Stimulated activated CD8-positive, alpha-beta memory T cell treated with anti-CD3 and anti-CD28 coated beads, Interleukin-15, amount 100 ng/mL, for 24 hours (primary cell): ENCODE data around the gene POU2F3.

Source experiments
- DNase-seq: peaks from one replicate; pipeline ENCODE4 v3.0.0-alpha.2; 2020; ENCODE audit warnings: low read depth

The POU2F3 gene

GRCh38 chr11:120318906-120319305, 79.0 kb downstream of the POU2F3 start:
- no peak for DNase-seq

- DNase-seq, result no peak
Measured at GRCh38 chr11:120324932-120325810, 85.2 kb downstream of the POU2F3 start, which contains the start of gene TLCD5. Gene TLCD5, plus strand, starts transcription at chr11:120325299. Its CDS starts 2,143 bp downstream, at chr11:120327442.

DNA sequence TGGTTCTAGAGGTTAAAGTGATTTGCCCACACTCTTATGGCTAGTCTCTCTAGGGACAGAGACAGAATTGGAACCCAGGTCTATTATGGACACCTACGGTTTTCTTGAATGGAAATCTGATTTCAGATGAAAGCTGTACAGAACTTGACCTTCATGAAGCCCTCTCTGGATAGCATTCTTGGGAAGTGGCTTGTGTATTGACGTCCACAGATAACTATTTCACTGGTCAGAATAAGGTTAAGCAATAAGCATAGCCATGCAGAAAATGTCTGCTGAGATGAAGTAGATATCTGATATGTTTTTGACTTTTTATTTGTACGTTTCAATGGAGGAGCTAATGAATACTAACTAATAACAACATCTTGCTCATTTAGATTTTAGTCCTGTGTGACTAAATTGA, 86.3 kb downstream of the POU2F3 start:
- DNase-seq, result no peak

GRCh38 chr11:120326845-120327281, 86.9 kb downstream of the POU2F3 start:
- no peak for DNase-seq

GRCh38 chr11:120327311-120327710, 87.4 kb downstream of the POU2F3 start:
- DNase-seq, result no peak

- DNase-seq, result no peak
Measured at GRCh38 chr11:120329556-120329955, 89.6 kb downstream of the POU2F3 start.

- DNase-seq, result no peak
Measured at GRCh38 chr11:120330045-120330444, 90.1 kb downstream of the POU2F3 start.

GRCh38 chr11:120331301-120331996, 91.5 kb downstream of the POU2F3 start:
- no peak for DNase-seq

DNA sequence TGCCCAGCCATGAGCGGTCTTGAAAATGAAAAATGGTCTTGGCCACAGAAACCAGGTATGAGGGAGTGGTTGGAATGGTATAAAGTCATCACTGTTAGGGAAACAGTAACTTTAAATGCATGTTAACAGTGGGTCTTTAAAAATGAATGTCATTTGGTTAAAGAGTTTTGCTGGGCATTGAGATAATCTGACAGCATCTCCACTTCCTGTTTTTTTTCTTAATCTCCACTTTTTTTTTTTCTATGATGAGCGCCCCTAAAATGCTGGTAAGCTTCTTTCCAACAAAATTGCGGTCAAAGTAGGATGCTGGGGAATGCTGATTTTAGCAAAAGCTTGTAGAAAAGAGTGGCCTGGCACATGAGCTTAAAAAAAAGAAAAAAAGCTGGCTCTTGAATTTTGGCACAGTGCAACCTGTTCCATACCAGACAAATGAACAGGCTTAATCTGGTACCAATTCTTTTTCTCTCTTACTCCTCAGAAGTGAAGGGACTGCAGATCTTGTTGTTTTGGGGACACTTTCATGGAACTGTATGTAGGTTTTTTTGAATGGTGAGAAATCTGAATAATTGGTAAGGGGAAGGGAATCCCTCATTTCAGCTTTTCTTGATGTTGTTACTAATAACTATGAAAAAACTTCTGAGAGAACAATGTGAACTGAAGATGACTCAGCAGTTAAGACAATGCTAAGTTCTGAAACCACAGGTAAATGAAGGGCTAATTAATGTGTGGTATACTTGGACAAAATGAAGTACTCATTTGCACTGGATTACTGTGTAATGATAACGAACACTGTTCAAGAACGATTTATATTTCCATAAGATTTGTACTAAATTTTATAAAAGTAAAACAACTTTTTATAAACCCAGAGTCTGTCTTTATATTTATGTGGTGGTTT, 93.1 kb downstream of the POU2F3 start:
- DNase-seq, result no peak

- DNase-seq, result no peak
Measured at GRCh38 chr11:120333801-120334200, 93.9 kb downstream of the POU2F3 start.

DNA sequence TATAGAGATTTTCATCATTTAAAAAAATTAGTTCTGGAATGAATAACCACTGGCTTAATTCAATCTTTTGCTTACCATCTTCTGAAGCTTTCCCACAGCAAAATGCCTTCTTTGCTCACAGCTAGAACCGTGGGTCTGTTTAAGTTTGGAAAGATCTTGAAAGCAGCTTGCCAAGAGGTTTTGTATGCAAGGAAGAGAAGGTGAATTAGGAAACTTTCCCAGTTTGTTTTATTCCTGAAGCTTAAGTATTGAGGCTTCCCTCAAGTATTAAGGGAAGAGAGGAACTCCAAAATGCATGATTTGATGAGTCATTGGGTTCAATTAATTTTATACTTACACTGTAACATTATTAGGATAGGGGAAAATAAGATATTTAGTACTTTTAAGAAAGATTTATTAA, 94.4 kb downstream of the POU2F3 start:
- no peak for DNase-seq

DNA sequence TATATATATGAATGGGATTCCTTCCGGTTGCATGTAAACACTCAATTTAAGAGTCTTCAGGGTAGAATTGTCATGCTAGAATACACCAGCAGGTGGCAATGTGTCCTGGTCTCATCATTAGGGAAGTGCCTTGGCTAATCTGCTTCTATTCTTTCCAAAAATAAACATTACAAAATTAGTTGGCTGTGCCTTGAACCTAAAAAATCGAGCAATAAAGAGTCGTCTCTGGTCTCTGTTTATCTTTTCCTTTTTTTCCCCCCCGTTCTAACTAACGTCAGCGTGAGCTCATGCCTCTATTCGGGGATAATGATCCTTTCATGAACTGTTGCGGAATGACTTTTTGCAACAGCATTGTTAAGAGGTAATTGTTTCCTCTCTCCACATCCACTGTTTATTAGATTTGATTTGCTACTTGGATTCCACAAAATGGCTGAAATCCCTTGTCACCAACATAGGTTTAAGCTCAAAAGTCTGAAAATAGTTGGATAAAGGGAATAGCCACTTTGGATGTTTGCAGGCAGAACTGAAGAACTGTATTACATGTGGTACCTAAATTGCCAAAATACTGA, 95.0 kb downstream of the POU2F3 start:
- DNase-seq, result no peak

GRCh38 chr11:120335556-120335907, 95.6 kb downstream of the POU2F3 start:
- DNase-seq, result no peak

GRCh38 chr11:120335908-120336640, 96.1 kb downstream of the POU2F3 start, which contains the start of gene ARHGEF12:
Gene ARHGEF12, plus strand, starts transcription at chr11:120336413. Its CDS starts 831 bp downstream, at chr11:120337244.
- peak; percentile 69 for DNase-seq

GRCh38 chr11:120336641-120337354, 96.9 kb downstream of the POU2F3 start:
- peak; percentile 13 for DNase-seq

DNA sequence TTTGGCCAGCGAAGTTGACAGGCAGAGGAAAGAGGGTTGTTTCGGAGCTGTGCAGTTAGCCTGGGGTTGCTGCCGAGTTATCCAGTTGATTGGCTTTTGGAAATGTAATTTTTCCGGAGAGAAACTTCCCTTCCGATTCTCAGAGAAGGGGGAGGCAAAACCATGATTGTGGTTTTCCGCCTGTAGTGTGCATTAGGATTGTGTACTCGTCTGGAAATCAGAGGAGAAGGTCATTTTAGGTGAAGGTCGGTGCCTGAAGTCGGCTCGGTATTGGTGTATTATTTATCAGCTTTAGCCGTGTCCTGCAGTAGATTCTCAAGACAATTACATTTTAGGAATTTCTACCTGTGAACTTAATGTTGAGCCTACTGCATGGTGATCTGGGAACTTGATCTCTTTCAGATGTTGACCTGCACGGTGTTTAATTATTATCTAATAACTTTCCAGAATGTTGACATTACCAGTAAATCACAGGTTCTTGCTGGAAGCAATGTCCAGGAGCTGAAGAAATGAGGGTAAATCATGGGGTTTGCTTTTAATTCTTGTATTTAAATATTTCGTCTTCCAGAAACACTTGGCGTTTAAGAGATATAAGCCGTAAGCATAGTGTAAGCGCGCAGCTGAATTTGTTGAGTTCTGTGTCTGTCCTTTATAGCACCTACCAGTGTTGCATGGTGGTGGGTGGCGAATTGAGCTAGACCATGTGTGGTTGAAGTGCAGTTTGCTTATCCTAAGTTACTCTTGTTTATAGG, 97.6 kb downstream of the POU2F3 start:
- DNase-seq, result no peak

DNA sequence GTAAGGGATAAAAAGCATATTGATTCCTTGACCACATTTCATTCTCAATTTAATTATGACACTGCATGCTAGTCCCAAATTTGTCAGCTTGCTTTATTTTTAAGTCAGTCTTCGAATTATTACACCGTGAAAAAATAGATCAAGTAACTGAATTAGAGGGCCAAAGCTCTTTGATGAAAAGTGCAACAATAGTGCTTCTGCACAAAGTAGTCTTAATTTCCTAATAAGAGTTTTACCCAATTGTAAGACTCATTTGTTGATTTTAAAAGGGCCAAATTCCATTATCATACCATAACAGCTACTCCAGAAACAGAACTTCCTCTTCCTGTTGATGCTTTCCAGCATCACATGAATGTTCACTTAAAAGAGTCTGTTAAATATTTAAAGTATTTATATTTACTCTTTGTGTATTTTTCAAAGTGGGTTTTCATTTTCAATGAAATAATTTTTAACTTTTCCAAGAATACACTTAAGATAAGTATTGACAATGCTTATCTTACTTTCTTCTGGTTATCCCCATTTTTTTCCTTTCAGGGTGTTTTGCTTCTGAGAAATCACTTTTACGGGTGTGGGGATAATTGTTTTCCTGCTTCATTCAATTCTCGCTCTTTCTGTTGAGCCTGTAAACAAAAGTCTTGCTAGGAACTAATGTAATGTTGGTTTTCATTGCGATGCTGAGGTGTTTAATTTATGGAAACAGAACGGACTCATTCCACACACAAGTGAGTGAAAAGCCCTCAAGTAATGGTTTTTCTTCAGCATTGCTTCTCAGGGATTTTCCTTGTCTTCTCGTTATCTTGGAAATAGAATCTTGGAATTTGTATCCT, 98.4 kb downstream of the POU2F3 start:
- no peak for DNase-seq

DNA sequence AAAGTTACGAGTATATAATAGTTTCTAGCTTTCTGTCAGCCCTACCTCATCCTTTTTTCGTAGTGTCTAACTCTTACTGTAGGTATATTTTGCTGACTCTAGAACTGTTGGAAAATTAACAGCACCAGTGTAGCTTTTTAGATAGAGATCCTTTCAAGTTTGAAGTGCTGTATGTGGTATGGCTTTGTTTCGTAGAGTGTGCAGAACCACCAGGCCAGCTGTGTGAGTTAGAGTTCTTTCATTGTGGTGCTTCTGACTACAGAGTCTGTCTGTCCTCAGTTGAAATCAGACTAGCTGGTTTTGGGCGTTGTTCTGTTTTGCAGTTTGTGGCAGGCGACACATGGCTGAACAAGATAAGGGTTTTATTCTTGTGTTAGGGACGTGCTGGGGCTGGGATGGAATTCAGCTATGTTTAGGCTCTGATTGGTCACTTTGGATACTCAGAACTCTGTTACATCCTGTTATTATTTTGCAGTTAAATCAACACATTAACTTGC, 99.5 kb downstream of the POU2F3 start:
- no peak for DNase-seq

DNA sequence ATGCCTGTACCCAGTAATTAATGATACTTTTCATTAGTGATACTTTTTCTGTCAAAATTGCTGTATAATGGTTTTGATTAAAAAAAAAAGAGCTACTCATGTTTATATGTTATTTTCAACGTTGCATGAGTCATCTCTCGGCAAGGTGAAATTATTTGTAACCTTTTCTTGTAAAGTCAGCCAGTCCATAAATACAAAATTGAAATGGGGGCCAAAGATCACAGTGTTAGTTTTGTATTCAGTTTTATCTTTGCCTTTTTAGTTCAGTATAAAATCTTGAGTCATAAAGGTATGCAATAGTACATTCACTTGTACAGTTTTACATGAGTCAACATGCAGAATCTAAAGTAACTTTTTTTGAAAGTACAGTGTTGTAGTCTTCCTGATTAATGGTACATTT, 100.6 kb downstream of the POU2F3 start:
- DNase-seq, result no peak
